ENCODE results near the gene TINAG.

TINAG gene

GRCh38 chr6:54335871-54336270, 27.6 kb downstream of the TINAG start:
- peak; percentile 92 for ATAC-seq

GRCh38 chr6:54353975-54354374, 45.7 kb downstream of the TINAG start:
- no peak for TF ChIP-seq GLIS3 (CRISPR knock-in tag; IDR thresholded peaks at IDR 0.05)
- no peak for TF ChIP-seq TSHZ2 (CRISPR knock-in tag; IDR thresholded peaks at IDR 0.05)
- TF ChIP-seq, protein P1, sequence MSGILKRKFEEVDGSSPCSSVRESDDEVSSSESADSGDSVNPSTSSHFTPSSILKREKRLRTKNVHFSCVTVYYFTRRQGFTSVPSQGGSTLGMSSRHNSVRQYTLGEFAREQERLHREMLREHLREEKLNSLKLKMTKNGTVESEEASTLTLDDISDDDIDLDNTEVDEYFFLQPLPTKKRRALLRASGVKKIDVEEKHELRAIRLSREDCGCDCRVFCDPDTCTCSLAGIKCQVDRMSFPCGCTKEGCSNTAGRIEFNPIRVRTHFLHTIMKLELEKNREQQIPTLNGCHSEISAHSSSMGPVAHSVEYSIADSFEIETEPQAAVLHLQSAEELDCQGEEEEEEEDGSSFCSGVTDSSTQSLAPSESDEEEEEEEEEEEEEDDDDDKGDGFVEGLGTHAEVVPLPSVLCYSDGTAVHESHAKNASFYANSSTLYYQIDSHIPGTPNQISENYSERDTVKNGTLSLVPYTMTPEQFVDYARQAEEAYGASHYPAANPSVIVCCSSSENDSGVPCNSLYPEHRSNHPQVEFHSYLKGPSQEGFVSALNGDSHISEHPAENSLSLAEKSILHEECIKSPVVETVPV (CRISPR knock-in tag; IDR thresholded peaks at IDR 0.05): no peak
- no peak for TF ChIP-seq ARNTL (CRISPR knock-in tag; IDR thresholded peaks at IDR 0.05; ENCODE audit: borderline replicate concordance, low read depth)
- no peak for TF ChIP-seq RARB (CRISPR knock-in tag; IDR thresholded peaks at IDR 0.05)
- TF ChIP-seq TOX (CRISPR knock-in tag; IDR thresholded peaks at IDR 0.05; ENCODE audit: borderline replicate concordance): no peak
- TF ChIP-seq, protein P2, sequence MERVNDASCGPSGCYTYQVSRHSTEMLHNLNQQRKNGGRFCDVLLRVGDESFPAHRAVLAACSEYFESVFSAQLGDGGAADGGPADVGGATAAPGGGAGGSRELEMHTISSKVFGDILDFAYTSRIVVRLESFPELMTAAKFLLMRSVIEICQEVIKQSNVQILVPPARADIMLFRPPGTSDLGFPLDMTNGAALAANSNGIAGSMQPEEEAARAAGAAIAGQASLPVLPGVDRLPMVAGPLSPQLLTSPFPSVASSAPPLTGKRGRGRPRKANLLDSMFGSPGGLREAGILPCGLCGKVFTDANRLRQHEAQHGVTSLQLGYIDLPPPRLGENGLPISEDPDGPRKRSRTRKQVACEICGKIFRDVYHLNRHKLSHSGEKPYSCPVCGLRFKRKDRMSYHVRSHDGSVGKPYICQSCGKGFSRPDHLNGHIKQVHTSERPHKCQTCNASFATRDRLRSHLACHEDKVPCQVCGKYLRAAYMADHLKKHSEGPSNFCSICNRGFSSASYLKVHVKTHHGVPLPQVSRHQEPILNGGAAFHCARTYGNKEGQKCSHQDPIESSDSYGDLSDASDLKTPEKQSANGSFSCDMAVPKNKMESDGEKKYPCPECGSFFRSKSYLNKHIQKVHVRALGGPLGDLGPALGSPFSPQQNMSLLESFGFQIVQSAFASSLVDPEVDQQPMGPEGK (CRISPR knock-in tag; IDR thresholded peaks at IDR 0.05; ENCODE audit: borderline replicate concordance): no peak
- ATAC-seq: peak; percentile 61

More at GRCh38 chr6:54335871-54336270, 27.6 kb downstream of the TINAG start:
- TF ChIP-seq ISL1 (CRISPR knock-in tag; IDR thresholded peaks at IDR 0.05) (peak; percentile 33; the same call in 1 of the 2 replicates), ESRRG (CRISPR knock-in tag; IDR thresholded peaks at IDR 0.05) (no peak), PPARA (CRISPR knock-in tag; IDR thresholded peaks at IDR 0.05; ENCODE audit: borderline replicate concordance) (no peak), OSR1 (CRISPR knock-in tag; IDR thresholded peaks at IDR 0.05) (peak; percentile 67; the same call in 1 of the 2 replicates), ZC3H10 (CRISPR knock-in tag; IDR thresholded peaks at IDR 0.05) (0 out of 2 replicates have a peak, but pooled peaks have one; percentile 65), TOX (CRISPR knock-in tag; IDR thresholded peaks at IDR 0.05; ENCODE audit: borderline replicate concordance) (peak; percentile 71; the same call in 1 of the 2 replicates)

GRCh38 chr6:54354608-54355007, 46.4 kb downstream of the TINAG start:
- no peak for TF ChIP-seq SNAI2 (CRISPR knock-in tag; IDR thresholded peaks at IDR 0.05)
- TF ChIP-seq BACH2 (CRISPR knock-in tag; IDR thresholded peaks at IDR 0.05; ENCODE audit: borderline replicate concordance): no peak
- TF ChIP-seq ESRRG (CRISPR knock-in tag; IDR thresholded peaks at IDR 0.05): no peak
- TF ChIP-seq, protein P2 (CRISPR knock-in tag; IDR thresholded peaks at IDR 0.05; ENCODE audit: borderline replicate concordance): no peak
- no peak for TF ChIP-seq TOX (CRISPR knock-in tag; IDR thresholded peaks at IDR 0.05; ENCODE audit: borderline replicate concordance)
- no peak for TF ChIP-seq GLIS3 (CRISPR knock-in tag; IDR thresholded peaks at IDR 0.05)
- no peak for TF ChIP-seq RARB (CRISPR knock-in tag; IDR thresholded peaks at IDR 0.05)
- TF ChIP-seq ZNF70 (CRISPR knock-in tag; IDR thresholded peaks at IDR 0.05): no peak
- no peak for TF ChIP-seq ZFP30 (CRISPR knock-in tag; IDR thresholded peaks at IDR 0.05)
- no peak for TF ChIP-seq OSR1 (CRISPR knock-in tag; IDR thresholded peaks at IDR 0.05)
- no peak for TF ChIP-seq ISL1 (CRISPR knock-in tag; IDR thresholded peaks at IDR 0.05)
- no peak for TF ChIP-seq TCF4 (CRISPR knock-in tag; IDR thresholded peaks at IDR 0.05; ENCODE audit: borderline replicate concordance)
- TF ChIP-seq, protein P3, sequence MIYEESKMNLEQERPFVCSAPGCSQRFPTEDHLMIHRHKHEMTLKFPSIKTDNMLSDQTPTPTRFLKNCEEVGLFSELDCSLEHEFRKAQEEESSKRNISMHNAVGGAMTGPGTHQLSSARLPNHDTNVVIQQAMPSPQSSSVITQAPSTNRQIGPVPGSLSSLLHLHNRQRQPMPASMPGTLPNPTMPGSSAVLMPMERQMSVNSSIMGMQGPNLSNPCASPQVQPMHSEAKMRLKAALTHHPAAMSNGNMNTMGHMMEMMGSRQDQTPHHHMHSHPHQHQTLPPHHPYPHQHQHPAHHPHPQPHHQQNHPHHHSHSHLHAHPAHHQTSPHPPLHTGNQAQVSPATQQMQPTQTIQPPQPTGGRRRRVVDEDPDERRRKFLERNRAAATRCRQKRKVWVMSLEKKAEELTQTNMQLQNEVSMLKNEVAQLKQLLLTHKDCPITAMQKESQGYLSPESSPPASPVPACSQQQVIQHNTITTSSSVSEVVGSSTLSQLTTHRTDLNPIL (CRISPR knock-in tag; IDR thresholded peaks at IDR 0.05; ENCODE audit: low read depth): no peak
- no peak for TF ChIP-seq ARNTL (CRISPR knock-in tag; IDR thresholded peaks at IDR 0.05; ENCODE audit: borderline replicate concordance, low read depth)
- no peak; the same call in 2 of the 3 replicates for ATAC-seq

All from SK-N-SH treated with all-trans-retinoic acid at 6 μM for 48 hours (cell line).